Right lobe of liver (tissue), 6 donors: ENCODE measurements around the gene PPP1R3A. TPM values are rescaled to one million over a fixed set of nuclear protein-coding genes. Genes with fewer than 3 reads are reported as not detected.
"Not testable (repeated sequence)": the region's sequence is repeated elsewhere in the genome, so short reads cannot be mapped to it uniquely, and the experiment has no call there.

Experiments
- ATAC-seq, 4 donors: fragments of 200-7000 bp; cut with Tn5 transposase; one replicate each; pipeline ENCODE4 v1.9.1; 2020; ENCODE audit warnings: mild to moderate bottlenecking in 4 of 4, moderate library complexity in 4 of 4
- DNase-seq, 3 donors: peaks; one replicate each; pipeline ENCODE4 v3.0.0-alpha.2; 2020
- H3K27ac ChIP-seq, 3 donors: fragments of 200-600 bp; one replicate each; pipeline ENCODE4 v1.8.0; 2022
- H3K27me3 ChIP-seq, 2 donors: fragments of 200-600 bp; one replicate each; pipeline ENCODE4 v1.8.0; 2022
- H3K36me3 ChIP-seq, 4 donors: fragments of 200-600 bp; sonication (generic) in 1 of 4; one replicate each; pipeline versions ENCODE4 v1.5.1 to v1.8.0; 2017 to 2022; ENCODE audit warnings: control low read depth in 1 of 4
- H3K4me1 ChIP-seq, 4 donors: fragments of 200-600 bp; sonication (generic) in 1 of 4; one replicate each; pipeline versions ENCODE4 v1.5.1 to v1.8.0; 2017 to 2022; ENCODE audit warnings: control low read depth in 1 of 4
- H3K4me3 ChIP-seq, 3 donors: fragments of 200-600 bp; one replicate each; pipeline ENCODE4 v1.8.0; 2022
- H3K9me3 ChIP-seq, 4 donors: fragments of 200-600 bp; sonication (generic) in 1 of 4; one replicate each; pipeline versions ENCODE4 v1.5.1 to v1.8.0; 2017 to 2022; ENCODE audit warnings: control low read depth in 1 of 4
- CTCF ChIP-seq, 4 donors: fragments of 200-600 bp in 3 of 4; fragments of 450-650 bp in 1 of 4; IDR thresholded peaks; one replicate each; pipeline versions ENCODE4 v1.5.1 to v1.8.0; 2016 to 2022; ENCODE audit warnings: antibody characterized with exemption in 4 of 4, mild to moderate bottlenecking in 2 of 4
- POLR2A ChIP-seq: fragments of 450-650 bp; IDR thresholded peaks from one replicate; pipeline ENCODE4 v1.6.1; 2017; ENCODE audit warnings: antibody characterized with exemption, mild to moderate bottlenecking
- WGBS: methylation state at CpG from one replicate; pipeline ENCODE4 v1.1.6; 2018; ENCODE audit warnings: low coverage, low lambda C conversion rate; ENCODE audit not compliant: insufficient coverage; ENCODE audit errors: missing lambda C conversion rate; 5-methylcytosine and 5-hydroxymethylcytosine counted together
- intact Hi-C, 2 donors: fragments of 100-400 bp; cut with DNase I; formaldehyde crosslinking; loops; one replicate each; pipeline versions ENCODE4 v1.11.2 to v1.14.1; 2022
- total RNA-seq, 6 experiments: library from RNA; depleted of rRNA in 2 of 6; stranded (reverse); fragments of >200 nt in 2 of 6; fragmentation: NEBNext Ultra II Directional in 3 of 6; extraction: Animal tissue kit (Norgen Biotek cat#: 25700) in 3 of 6; gene quantifications; one replicate each; pipeline versions ENCODE4 v1.1.0 to v1.2.4, GENCODE V29; 2016 to 2023
- donor health status: DM: no; HTN: yes; CAD: no.
- donor health status: DM: no; HTN: no; CAD: no.
- donor health status: DM: no; HTN: no; CAD: no.
- donor health status: DM: no; HTN: yes; CAD: no.
- donor health status: DM: no; HTN: yes; CAD: no.

PPP1R3A gene
- total RNA-seq, 6 experiments from 2014 or later: 0.06 TPM; not detected in 5

- TF ChIP-seq CTCF (IDR thresholded peaks at IDR 0.05) (no peak), POLR2A (no peak)
- Histone ChIP-seq H3K4me3 (no peak overlapping the region), H3K27ac (no peak overlapping the region), H3K36me3 (no peaks in the 10 kb centered on the region), H3K9me3 (no peaks in the 10 kb centered on the region), H3K27me3 (no peaks in the 10 kb centered on the region), H3K4me1 (no peaks in the 10 kb centered on the region)
- 0% methylated on average over 1 of the region's 3 CpGs for WGBS
- intact Hi-C loops: no loop called here
- DNase-seq (no peak), ATAC-seq (no peak)
Measured at GRCh38 chr7:113945018-113945938, 26.5 kb upstream of the PPP1R3A start.

DNA sequence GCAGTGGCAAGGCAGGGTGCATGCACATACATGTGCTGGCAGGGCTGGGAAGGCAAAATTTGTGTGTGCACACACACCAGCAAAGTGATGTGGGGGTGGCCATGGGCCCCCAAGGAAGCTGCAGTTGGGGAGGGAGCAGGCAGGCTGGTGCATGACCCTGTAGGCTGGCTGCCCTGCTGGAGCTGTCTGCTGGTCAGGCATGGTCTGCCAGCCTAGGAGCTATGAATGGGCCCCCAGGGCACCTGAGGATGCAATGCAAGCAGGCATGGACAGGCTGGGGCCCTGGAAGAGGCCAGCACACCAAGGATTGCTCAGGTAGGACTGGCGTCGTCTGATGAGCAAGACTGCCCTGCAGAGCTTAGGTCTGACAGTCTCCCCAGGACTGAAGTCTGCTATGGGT lies 18.2 kb upstream of the PPP1R3A start:
- ATAC-seq (peak in 1 of 4 donors; percentile 36), DNase-seq (no peak)
- Histone ChIP-seq H3K9me3 (no peaks in the 10 kb centered on the region), H3K27ac (no peak overlapping the region), H3K27me3 (no peaks in the 10 kb centered on the region), H3K4me1 (no peaks in the 10 kb centered on the region), H3K4me3 (no peak overlapping the region), H3K36me3 (no peaks in the 10 kb centered on the region)
- TF ChIP-seq POLR2A: no peak
- no peak for TF ChIP-seq CTCF (IDR thresholded peaks at IDR 0.05)
- WGBS: no CpG with 5 or more reads among the region's 2 CpGs
- intact Hi-C loops: no loop called here

DNA sequence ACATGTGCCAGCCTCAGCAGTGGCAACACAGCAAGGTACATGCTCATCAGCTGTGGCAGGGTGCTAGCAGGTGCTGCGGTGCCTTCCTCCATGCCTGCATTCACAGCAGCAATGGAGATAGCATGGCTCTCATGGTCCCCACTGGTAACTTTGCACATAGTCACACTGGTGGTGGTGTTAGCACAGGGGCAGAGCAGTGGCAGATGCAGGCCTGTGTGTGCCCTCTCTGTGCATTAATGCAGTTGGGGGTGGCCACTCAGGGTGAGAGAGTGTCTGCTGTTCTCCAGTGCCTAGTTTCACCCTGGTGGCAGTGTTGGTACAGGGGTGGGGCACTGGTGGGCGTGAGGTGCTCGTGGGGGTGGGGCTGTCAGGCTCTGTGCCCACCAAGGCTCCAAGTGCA lies 17.7 kb upstream of the PPP1R3A start:
- no peaks in the 10 kb centered on the region for H3K4me1 ChIP-seq
- DNase-seq (no peak), ATAC-seq (peak in 2 of 4 donors; percentile 9 to 21)
- no peak overlapping the region for H3K27ac ChIP-seq
- no peaks in the 10 kb centered on the region for H3K36me3 ChIP-seq
- H3K9me3 ChIP-seq: no peaks in the 10 kb centered on the region
- H3K27me3 ChIP-seq: no peaks in the 10 kb centered on the region
- TF ChIP-seq POLR2A (no peak), CTCF (IDR thresholded peaks at IDR 0.05) (no peak)
- WGBS: no CpG with 5 or more reads among the region's 3 CpGs
- intact Hi-C loops: no loop called here
- H3K4me3 ChIP-seq: no peak overlapping the region

DNA sequence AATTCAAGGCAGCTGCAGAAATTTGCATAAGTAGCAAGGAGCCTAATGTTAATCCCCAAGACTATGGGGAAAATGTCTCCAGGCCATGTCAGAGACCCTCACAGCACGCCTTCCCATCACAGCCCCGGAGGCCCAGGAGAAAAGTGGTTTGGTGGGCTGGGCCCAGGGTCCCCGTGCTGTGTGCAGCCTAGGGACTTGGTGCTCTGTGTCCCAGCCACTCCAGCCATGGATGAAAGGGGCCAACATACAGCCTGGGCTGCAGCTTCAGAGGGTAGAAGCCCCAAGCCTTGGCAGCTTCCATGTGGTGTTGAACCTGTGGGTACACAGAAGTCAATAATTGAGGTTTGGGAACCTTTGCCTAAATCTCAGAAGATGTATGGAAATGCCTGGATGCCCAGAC lies 10.6 kb upstream of the PPP1R3A start:
- intact Hi-C loops, H3K4me1 ChIP-seq, H3K27me3 ChIP-seq, H3K9me3 ChIP-seq, H3K36me3 ChIP-seq, H3K27ac ChIP-seq, ATAC-seq, H3K4me3 ChIP-seq, DNase-seq: not testable (repeated sequence)
- no CpG with 5 or more reads among the region's 3 CpGs for WGBS

GRCh38 chr7:113928112-113928511 lies 9.3 kb upstream of the PPP1R3A start:
- H3K4me3 ChIP-seq: no peak overlapping the region
- ATAC-seq (no peak), DNase-seq (no peak)
- H3K27ac ChIP-seq: no peak overlapping the region
- intact Hi-C loops: no loop called here
- no peaks in the 10 kb centered on the region for H3K9me3 ChIP-seq
- no peak for TF ChIP-seq CTCF (IDR thresholded peaks at IDR 0.05)
- no peak for TF ChIP-seq POLR2A
- 21% methylated on average over 1 of the region's 1 CpG for WGBS
- H3K4me1 ChIP-seq: no peaks in the 10 kb centered on the region
- H3K36me3 ChIP-seq: no peaks in the 10 kb centered on the region
- no peaks in the 10 kb centered on the region for H3K27me3 ChIP-seq
